HT1080 (cell line): ENCODE results near the gene LSG1. TPM values are rescaled to one million over a fixed set of nuclear protein-coding genes. Genes with fewer than 3 reads are reported as not detected.

Experiments used
- small RNA-seq: library from RNA; depleted of rRNA; stranded (forward); fragments of <200 nt; gene quantifications from one replicate; pipeline ENCODE3, GENCODE V24; 2014
- total RNA-seq: library from RNA; depleted of rRNA; stranded (reverse); fragments of >200 nt; shearing (Covaris generic); gene quantifications from 2 replicates; pipeline ENCODE4 v1.2.3, GENCODE V29; 2014; rRNA removed

LSG1 gene
- total RNA-seq, 1 experiment from 2014 or later, result 103 TPM

Small RNA genes within 50 kb of the gene (small RNA-seq; reads per million reads assigned to genes)
- gene AC046143.2, result not detected

Other genes with a start within 250 kb of the LSG1 start
- gene ATP13A3, start 185.2 kb downstream of the LSG1 start, total RNA-seq, result 153 and 157 TPM in 2 replicates
- gene TMEM44, start 38.8 kb downstream of the LSG1 start, total RNA-seq, result 16.9 TPM in 2 replicates
- 6.1 and 6.6 TPM in 2 replicates for gene FAM43A, start 13.7 kb upstream of the LSG1 start, total RNA-seq